Measurements from ENCODE around the gene ELF1. TPM values are rescaled to one million over a fixed set of nuclear protein-coding genes. Genes with fewer than 3 reads are reported as not detected.

The ELF1 gene
- total and polyA plus RNA-seq, 2 donors (not counting 3 experiments of a cell fraction or from before 2014, with no cell fraction given), result 31.8 to 61.2 TPM

Other genes starting within 250 kb of the ELF1 start
- 17.8 and 19.9 TPM in 2 replicates for gene MRPS31, start 248.1 kb downstream of the ELF1 start, total RNA-seq
- 5.7 and 7.6 TPM in 2 replicates for gene MRPS31, start 248.1 kb downstream of the ELF1 start, polyA plus RNA-seq
- gene SLC25A15, start 229.7 kb downstream of the ELF1 start, total RNA-seq, result 10.8 and 11.5 TPM in 2 replicates
- 6.8 and 7.1 TPM in 2 replicates for gene SLC25A15, start 229.7 kb downstream of the ELF1 start, polyA plus RNA-seq
- gene WBP4, start 42.2 kb upstream of the ELF1 start, total RNA-seq, result 14.4 and 14.8 TPM in 2 replicates
- 2.5 and 4.3 TPM in 2 replicates for gene WBP4, start 42.2 kb upstream of the ELF1 start, polyA plus RNA-seq
- 6.4 and 6.6 TPM in 2 replicates for gene KBTBD6, start 113.5 kb upstream of the ELF1 start, total RNA-seq
- 2.6 TPM in 2 replicates for gene KBTBD6, start 113.5 kb upstream of the ELF1 start, polyA plus RNA-seq
- gene KBTBD7, start 175.3 kb upstream of the ELF1 start, total RNA-seq, result 3.1 and 4.4 TPM in 2 replicates
- 2.1 TPM in 2 replicates for gene KBTBD7, start 175.3 kb upstream of the ELF1 start, polyA plus RNA-seq
- gene MTRF1, start 244.3 kb upstream of the ELF1 start, total RNA-seq, result 13.3 and 16.3 TPM in 2 replicates
- gene MTRF1, start 244.3 kb upstream of the ELF1 start, polyA plus RNA-seq, result 6.5 and 8.0 TPM in 2 replicates